Activated CD4-positive, CD25-positive, alpha-beta regulatory T cell treated with anti-CD3 and anti-CD28 coated beads, Interleukin-2, amount 50 U/mL, for 72 hours (primary cell): ENCODE measurements around the gene CXADR.
A peak's percentile ranks its signal among the peaks of the same experiment; 100 is the strongest.

ENCODE experiments used
- DNase-seq: peaks from one replicate; pipeline ENCODE4 v3.0.0; 2021

CXADR gene

GRCh38 chr21:17610911-17611310 lies 98.1 kb downstream of the CXADR start:
- no peak for DNase-seq

GRCh38 chr21:17611414-17612022 lies 98.7 kb downstream of the CXADR start:
- peak; percentile 71 for DNase-seq

DNA sequence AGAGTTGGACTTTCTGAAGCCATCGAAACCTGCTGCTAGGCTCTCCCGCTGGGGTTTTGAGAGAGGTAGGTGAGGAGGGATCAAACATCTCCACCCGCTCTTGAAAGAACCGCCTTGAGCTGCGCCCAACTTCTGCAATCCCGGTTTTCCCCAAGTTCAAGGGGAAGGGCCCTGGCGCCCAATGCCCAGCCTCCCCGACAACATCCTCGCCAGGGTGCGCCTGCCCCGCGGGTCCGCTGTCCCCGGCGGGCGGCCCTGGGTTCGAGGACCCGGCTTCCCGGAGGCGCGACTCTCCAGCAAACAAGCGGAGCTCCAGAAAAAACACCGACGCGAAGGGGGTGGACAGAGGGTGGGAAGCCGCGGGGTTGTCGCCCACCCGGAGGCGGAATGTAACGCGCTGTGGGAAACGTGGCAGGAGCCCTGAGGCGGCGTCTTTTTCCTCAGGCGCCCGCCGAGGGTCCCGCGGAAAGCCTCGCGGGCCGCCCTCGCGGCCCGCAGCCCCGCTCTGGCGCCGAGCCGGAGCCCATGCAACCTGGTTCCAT lies 99.3 kb downstream of the CXADR start:
- no peak for DNase-seq

GRCh38 chr21:17612565-17613241 lies 99.9 kb downstream of the CXADR start, which contains the start of gene BTG3:
TSS of gene BTG3 (minus strand) at chr21:17612901. CDS start at chr21:17609144, 3,757 bp downstream.
- DNase-seq, result peak; percentile 86

DNA sequence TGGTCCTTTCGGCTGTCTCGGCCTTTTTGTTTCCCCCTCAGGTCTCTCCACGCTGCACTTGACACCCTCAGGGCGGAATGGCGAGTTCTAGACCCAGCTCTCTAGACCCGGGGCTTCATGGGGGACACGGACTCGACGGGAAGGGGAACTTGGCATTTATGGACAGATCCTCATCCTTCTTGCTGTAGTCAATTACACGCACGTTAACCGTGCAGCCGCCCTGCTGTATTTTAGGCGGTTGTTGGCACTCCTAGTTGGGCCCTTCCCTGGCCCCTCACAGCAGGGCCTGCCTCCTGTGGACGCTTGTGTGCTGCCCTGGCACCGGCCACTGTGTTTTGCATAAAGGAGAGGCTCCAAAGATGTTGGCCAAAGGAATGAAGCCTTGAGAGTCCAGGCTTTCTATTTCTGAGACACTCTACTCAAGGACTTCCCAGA lies 100.4 kb downstream of the CXADR start:
- DNase-seq, result no peak

DNA sequence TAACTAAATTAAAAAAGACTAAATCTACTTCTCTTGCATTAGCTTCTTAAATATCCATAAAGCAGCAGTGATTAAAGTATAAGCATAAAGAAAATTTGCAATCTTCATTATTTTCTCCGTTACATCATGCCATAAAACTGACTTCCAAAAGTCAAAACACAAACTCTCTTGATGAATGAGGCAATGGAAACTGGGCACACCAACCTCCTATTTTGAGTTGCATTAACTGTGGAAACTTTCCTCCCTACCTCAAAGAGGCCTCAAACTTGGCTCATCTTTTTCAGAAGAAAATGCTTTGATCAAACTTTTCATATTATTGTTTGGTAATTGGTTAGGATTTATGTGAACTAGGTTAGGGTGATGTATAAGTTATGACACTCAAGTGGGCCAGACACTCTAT lies 104.0 kb downstream of the CXADR start:
- DNase-seq, result no peak

DNA sequence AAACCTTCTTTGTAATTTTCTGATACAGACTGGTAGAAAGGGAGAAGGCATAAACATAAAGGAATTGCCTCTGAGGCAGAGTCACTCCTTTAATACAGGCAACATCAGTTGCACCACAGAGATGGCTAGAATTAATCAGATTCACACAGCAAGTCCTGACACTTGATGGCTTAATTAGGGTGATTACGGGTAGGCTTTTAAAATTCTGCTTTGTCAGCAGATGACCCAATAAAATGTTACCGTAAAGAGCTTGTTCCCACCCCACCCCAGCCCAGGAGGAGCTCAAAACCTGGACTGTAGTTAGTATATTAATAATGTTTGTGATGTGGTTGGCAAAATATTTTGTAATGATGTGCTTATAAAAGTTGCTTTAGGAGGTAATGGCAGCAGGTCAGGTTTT lies 109.2 kb downstream of the CXADR start:
- no peak for DNase-seq

- DNase-seq, result no peak
These were observed 118.4 kb downstream of the CXADR start for GRCh38 chr21:17631195-17631594.

DNA sequence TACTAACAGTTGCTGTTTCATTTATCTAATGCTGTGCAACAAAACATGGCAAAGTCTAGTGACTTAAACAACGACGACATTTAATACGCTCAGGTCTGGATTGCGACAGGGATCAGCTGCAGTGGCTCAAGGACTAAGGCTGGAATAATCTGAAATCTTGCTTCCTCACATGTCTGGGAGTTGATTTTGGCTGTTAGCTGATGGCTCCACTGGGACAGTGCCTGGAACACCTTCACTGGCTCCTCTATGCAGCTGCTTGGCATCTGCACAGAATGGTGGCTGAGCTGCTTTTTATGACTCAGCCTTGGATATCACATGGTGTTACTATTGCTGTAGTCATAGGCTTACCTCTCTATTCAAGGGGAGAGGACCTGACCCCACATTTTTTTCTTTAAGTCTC lies 123.9 kb downstream of the CXADR start:
- DNase-seq, result no peak

- DNase-seq, result no peak
These were observed 128.0 kb downstream of the CXADR start for GRCh38 chr21:17640821-17641220.
